GM12878 (cell line): ENCODE measurements around the gene CACHD1. TPM values are rescaled to one million over a fixed set of nuclear protein-coding genes. Genes with fewer than 3 reads are reported as not detected.

Experiments
- ATAC-seq: fragments of 200-7000 bp; cut with Tn5 transposase; 3 replicates; pipeline ENCODE4 v1.9.1; 2020; ENCODE audit warnings: mild to moderate bottlenecking, moderate library complexity
- BruUV-seq: library from RNA; stranded (reverse); fragments of 400-500 nt; replicated peaks from 2 replicates; lab custom pipeline; 2021; lab: Mats Ljungman, UMichigan
- CTCF ChIA-PET: fragments of 300-600 bp; sonication (Branson Sonifier 250); formaldehyde crosslinking; extraction: SDS; loops from one replicate; lab custom pipeline; 2021; ENCODE audit warnings: inconsistent platforms; lab: Yijun Ruan, JAX
- POLR2A ChIA-PET: fragments of 350-600 bp; formaldehyde crosslinking; extraction: SDS; loops from one replicate; lab custom pipeline; 2021; ENCODE audit warnings: inconsistent platforms; lab: Charles Lee
- RAD21 ChIA-PET: fragments of 300-600 bp; sonication (Branson Sonifier 250); formaldehyde crosslinking; loops from one replicate; lab custom pipeline; 2023; ENCODE audit warnings: antibody characterized with exemption; ENCODE audit not compliant: unreplicated experiment; lab: Charles Lee
- SMC1A ChIA-PET: fragments of 300-600 bp; sonication (Branson Sonifier 250); formaldehyde crosslinking; loops from one replicate; lab custom pipeline; 2023; ENCODE audit not compliant: unreplicated experiment, uncharacterized antibody; lab: Charles Lee
- DNase-seq: peaks from one replicate; pipeline ENCODE4 v3.0.0-alpha.2; 2011; ENCODE audit warnings: low read depth, low spot score
- FAIRE-seq: peaks from 3 replicates; lab custom pipeline; 2011; peaks lifted over from hg19 to GRCh38; lab: Jason Lieb, UNC
- H2AFZ ChIP-seq: 2 replicates; pipeline ENCODE4 v1.6.0; 2011; ENCODE audit warnings: low read depth, low read length, control low read depth; ENCODE audit not compliant: control insufficient read depth
- H3K27ac ChIP-seq: 2 replicates; pipeline ENCODE4 v1.5.1; 2011; ENCODE audit warnings: control low read depth; ENCODE audit not compliant: control insufficient read depth, insufficient read depth
- H3K27me3 ChIP-seq, 2 experiments: replicated peaks in 1 of 2; 2 replicates each; pipeline versions ENCODE4 v1.6.0 to v1.6.1; 2011; ENCODE audit warnings: low read length in 1 of 2; ENCODE audit not compliant: control insufficient read depth in 2 of 2, insufficient read depth in 2 of 2
- H3K36me3 ChIP-seq, 2 experiments: 2 replicates each; pipeline ENCODE4 v1.5.1; 2011; ENCODE audit warnings: low read length in 1 of 2; ENCODE audit not compliant: control insufficient read depth in 2 of 2, insufficient read depth in 2 of 2
- H3K4me1 ChIP-seq: 2 replicates; pipeline ENCODE4 v1.6.1; 2011; ENCODE audit warnings: mild to moderate bottlenecking, low read length, moderate library complexity, mixed read lengths; ENCODE audit not compliant: control insufficient read depth, insufficient read depth
- H3K4me2 ChIP-seq: 2 replicates; pipeline ENCODE4 v1.6.0; 2011; ENCODE audit warnings: control low read depth; ENCODE audit not compliant: control insufficient read depth, insufficient read depth
- H3K4me3 ChIP-seq: fragments of 200-600 bp; sonication (generic); 2 replicates; pipeline ENCODE4 v1.5.1; 2016
- H3K79me2 ChIP-seq: 2 replicates; pipeline ENCODE4 v1.6.0; 2011; ENCODE audit warnings: low read length; ENCODE audit not compliant: control insufficient read depth, insufficient read depth
- H3K9ac ChIP-seq: 2 replicates; pipeline ENCODE4 v1.8.0; 2011; ENCODE audit warnings: low read length, control low read depth, mixed read lengths; ENCODE audit not compliant: control insufficient read depth, insufficient read depth
- H3K9me3 ChIP-seq: replicated peaks from 3 replicates; pipeline ENCODE4 v1.5.1; 2011; ENCODE audit warnings: mild to moderate bottlenecking, low read length; ENCODE audit not compliant: control insufficient read depth, insufficient read depth
- H4K20me1 ChIP-seq: 2 replicates; pipeline ENCODE4 v1.6.0; 2011; ENCODE audit not compliant: control insufficient read depth, insufficient read depth
- CBX3 ChIP-seq: fragments of 200-600 bp; sonication (generic); IDR thresholded peaks from 2 replicates; pipeline ENCODE4 v1.6.1; 2016; ENCODE audit warnings: low read depth, borderline replicate concordance
- CHD1 ChIP-seq: IDR thresholded peaks from 2 replicates; pipeline ENCODE4 v1.6.1; 2012; ENCODE audit warnings: low read depth, low read length, improper control_type of control experiment
- FOS ChIP-seq: IDR thresholded peaks from 3 replicates; pipeline ENCODE4 v1.6.1; 2011; ENCODE audit warnings: borderline replicate concordance; ENCODE audit not compliant: insufficient read length; ENCODE audit errors: extremely low read depth
- PML ChIP-seq: IDR thresholded peaks from 2 replicates; pipeline ENCODE4 v1.6.1; 2012; ENCODE audit warnings: low read length, inconsistent platforms
- POLR2AphosphoS2 ChIP-seq: IDR thresholded peaks from 2 replicates; pipeline ENCODE4 v1.6.1; 2011; ENCODE audit warnings: low read depth, mild to moderate bottlenecking, low read length, improper control_type of control experiment, moderate library complexity
- RB1 ChIP-seq: fragments of 450-650 bp; formaldehyde crosslinking; IDR thresholded peaks from 2 replicates; pipeline ENCODE4 v1.6.1; 2017; ENCODE audit warnings: mild to moderate bottlenecking, borderline replicate concordance
- SMARCA5 ChIP-seq: fragments of 450-650 bp; IDR thresholded peaks from 2 replicates; pipeline ENCODE4 v1.6.1; 2017; ENCODE audit warnings: mild to moderate bottlenecking
- ZNF217 ChIP-seq: fragments of 450-650 bp; IDR thresholded peaks from 2 replicates; pipeline ENCODE4 v1.6.1; 2017; ENCODE audit warnings: antibody characterized with exemption, mild to moderate bottlenecking
- WGBS: methylation state at CpG from one replicate; pipeline ENCODE4 v1.1.6; 2016; ENCODE audit warnings: low lambda C conversion rate; ENCODE audit not compliant: insufficient replicate concordance, insufficient coverage; ENCODE audit errors: missing lambda C conversion rate; 5-methylcytosine and 5-hydroxymethylcytosine counted together
- in situ Hi-C: fragments of 300-500 bp; cut with MboI; formaldehyde crosslinking; loops from 9 replicates; pipeline ENCODE4 v1.14.3; 2018; ENCODE audit warnings: mixed read lengths
- intact Hi-C: fragments of 100-400 bp; cut with micrococcal nuclease; formaldehyde crosslinking; loops from one replicate; pipeline ENCODE4 v1.14.2; 2022; ENCODE audit not compliant: unreplicated experiment
- polyA plus RNA-seq, 11 experiments: library from polyadenylated mRNA; depleted of rRNA in 4 of 11; unstranded in 6 of 11; stranded (reverse) in 5 of 11; fragments of >200 nt; fragmentation: Nextera tagmentation in 4 of 11; fragmentation: Illumina TruSeq in 1 of 11; extraction: Ambion mirVana in 4 of 11; extraction: Trizol in 1 of 11; gene quantifications; 1 replicate in 1 of 11; 2 replicates in 10 of 11; pipeline versions ENCODE4 v1.2.1 to v1.2.3, GENCODE V29; 2011 to 2016; ENCODE audit warnings: inconsistent platforms in 2 of 11, missing spikeins in 2 of 11, low read depth in 1 of 11
- total RNA-seq, 4 experiments: library from RNA; depleted of rRNA in 3 of 4; stranded (reverse); fragments of >200 nt in 3 of 4; fragmentation: Illumina TruSeq in 1 of 4; extraction: Trizol in 1 of 4; gene quantifications; 2 replicates each; pipeline versions ENCODE4 v1.2.1 to v1.2.3, GENCODE V29; 2013 to 2021
- TF ChIP-seq, protein P1 (sequence below): fragments of 450-650 bp; IDR thresholded peaks from 2 replicates; pipeline ENCODE4 v1.6.1; 2017; ENCODE audit warnings: low read depth, mild to moderate bottlenecking, moderate library complexity

CACHD1 gene
- total and polyA plus RNA-seq, 10 of the 15 experiments (the other 5 are each of a cell fraction or from before 2014, with no cell fraction given): 0.03 TPM; not detected in 9

DNA sequence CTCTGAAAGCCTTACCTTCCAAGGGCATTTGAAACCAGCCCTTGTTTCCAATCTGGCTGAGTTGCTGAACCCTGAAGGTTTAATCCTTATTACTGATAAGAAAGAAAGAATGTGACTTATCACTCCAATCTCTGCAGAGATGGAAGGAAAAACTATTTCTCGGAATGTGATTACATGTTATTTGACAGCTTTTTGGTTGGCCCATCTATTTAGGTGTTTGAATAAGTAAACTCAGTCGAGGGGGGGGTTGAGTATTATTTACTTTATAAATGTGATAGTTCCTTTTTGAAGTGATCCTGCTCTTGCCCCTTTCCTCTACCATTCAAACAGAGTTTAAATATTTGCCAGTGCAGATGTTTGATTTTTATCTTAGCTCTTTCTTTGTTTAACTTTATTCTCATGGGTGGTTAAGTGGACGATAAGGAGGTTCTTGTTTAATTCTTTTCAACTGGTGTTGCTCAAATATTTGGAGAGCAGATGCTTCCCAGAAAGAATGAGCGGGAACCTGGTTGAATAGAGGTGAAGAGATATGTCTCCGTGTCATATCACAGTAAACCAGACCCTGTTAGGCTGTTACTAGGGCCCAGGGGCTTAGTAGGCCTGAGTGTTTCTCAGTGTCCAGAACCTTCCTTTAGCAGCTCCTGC is 126.1 kb downstream of the CACHD1 start (continued):
- TF ChIP-seq POLR2AphosphoS2: no peak
- TF ChIP-seq CHD1: no peak
- TF ChIP-seq, protein P1, sequence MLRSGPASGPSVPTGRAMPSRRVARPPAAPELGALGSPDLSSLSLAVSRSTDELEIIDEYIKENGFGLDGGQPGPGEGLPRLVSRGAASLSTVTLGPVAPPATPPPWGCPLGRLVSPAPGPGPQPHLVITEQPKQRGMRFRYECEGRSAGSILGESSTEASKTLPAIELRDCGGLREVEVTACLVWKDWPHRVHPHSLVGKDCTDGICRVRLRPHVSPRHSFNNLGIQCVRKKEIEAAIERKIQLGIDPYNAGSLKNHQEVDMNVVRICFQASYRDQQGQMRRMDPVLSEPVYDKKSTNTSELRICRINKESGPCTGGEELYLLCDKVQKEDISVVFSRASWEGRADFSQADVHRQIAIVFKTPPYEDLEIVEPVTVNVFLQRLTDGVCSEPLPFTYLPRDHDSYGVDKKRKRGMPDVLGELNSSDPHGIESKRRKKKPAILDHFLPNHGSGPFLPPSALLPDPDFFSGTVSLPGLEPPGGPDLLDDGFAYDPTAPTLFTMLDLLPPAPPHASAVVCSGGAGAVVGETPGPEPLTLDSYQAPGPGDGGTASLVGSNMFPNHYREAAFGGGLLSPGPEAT: no peak
- TF ChIP-seq FOS: no peak
- no peak for TF ChIP-seq ZNF217
- no peak for TF ChIP-seq CBX3

DNA sequence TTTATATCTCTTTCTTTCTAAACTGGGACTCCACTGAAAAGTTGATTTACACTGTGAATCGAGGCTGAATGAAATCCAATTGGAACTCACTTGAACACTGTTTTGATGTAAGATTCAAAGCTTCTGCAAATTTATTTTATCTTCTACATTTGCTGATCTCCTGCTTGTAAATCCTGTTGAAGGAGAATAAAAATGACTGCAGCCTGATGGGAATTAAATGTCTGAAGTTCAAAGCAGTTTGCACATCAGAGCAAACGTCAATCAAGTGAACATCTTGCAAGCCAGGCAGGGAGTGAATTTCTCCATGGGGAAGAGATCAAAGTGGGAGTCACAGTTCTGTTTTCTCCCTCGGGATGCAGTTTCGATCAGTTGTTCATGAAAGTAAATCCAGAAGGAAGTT is 127.2 kb downstream of the CACHD1 start:
- H3K9ac ChIP-seq: no peak overlapping the region
- H3K4me1 ChIP-seq: no peaks in the 10 kb centered on the region
- FAIRE-seq (no peak), ATAC-seq (no peak), DNase-seq (no peak)
- WGBS: 0% methylated on average over 4 of the region's 4 CpGs
- H3K27me3 ChIP-seq: no peaks in the 10 kb centered on the region; a peak in 1 of 4 replicates
- no TSS peak for BruUV-seq
- no peaks in the 10 kb centered on the region for H3K9me3 ChIP-seq
- H3K79me2 ChIP-seq: no peaks in the 10 kb centered on the region
- ChIA-PET CTCF (no interaction called here), RAD21 (no interaction called here), SMC1A (no interaction called here), POLR2A (no interaction called here)
- no peak overlapping the region for H3K27ac ChIP-seq
- H3K4me3 ChIP-seq: no peak overlapping the region
- no peak overlapping the region for H2AFZ ChIP-seq
- H3K4me2 ChIP-seq: no peak overlapping the region
- no peaks in the 10 kb centered on the region for H3K36me3 ChIP-seq
- in situ Hi-C loops (no loop called here), intact Hi-C loops (no loop called here)
- TF ChIP-seq RB1 (no peak), PML (no peak), SMARCA5 (no peak)
- no peaks in the 10 kb centered on the region for H4K20me1 ChIP-seq
